ENCODE results near the gene CAGE1. TPM values are rescaled to one million over a fixed set of nuclear protein-coding genes. Genes with fewer than 3 reads are reported as not detected.

The CAGE1 gene
- total RNA-seq, 1 donor from 2014 or later: not detected

DNA sequence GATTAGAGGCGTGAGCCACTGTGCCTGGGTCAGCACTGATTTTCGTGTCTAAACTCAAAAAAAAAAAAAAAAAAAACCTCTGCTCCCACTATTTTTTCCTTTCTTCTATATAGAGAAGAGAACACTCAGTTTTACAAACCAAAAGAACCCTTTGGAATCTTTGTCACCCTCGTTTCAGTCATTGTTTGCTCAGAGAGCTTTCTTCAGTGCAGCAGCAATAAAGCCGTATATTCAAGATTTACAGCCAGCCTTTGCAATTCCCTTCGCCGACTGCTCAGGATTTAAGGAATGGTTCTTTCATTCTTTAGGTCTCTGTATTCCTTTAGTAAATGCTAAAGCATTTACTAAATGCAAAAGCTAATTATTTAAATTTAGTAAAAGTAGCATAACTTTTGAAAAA lies 20.2 kb upstream of the CAGE1 start:
- peak overlapping the region; percentile 3 for H3K27ac Mint-ChIP-seq
- H3K4me3 Mint-ChIP-seq (ENCODE audit: low read depth): no peak overlapping the region
- TF ChIP-seq, protein P1, sequence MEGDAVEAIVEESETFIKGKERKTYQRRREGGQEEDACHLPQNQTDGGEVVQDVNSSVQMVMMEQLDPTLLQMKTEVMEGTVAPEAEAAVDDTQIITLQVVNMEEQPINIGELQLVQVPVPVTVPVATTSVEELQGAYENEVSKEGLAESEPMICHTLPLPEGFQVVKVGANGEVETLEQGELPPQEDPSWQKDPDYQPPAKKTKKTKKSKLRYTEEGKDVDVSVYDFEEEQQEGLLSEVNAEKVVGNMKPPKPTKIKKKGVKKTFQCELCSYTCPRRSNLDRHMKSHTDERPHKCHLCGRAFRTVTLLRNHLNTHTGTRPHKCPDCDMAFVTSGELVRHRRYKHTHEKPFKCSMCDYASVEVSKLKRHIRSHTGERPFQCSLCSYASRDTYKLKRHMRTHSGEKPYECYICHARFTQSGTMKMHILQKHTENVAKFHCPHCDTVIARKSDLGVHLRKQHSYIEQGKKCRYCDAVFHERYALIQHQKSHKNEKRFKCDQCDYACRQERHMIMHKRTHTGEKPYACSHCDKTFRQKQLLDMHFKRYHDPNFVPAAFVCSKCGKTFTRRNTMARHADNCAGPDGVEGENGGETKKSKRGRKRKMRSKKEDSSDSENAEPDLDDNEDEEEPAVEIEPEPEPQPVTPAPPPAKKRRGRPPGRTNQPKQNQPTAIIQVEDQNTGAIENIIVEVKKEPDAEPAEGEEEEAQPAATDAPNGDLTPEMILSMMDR (IDR thresholded peaks at IDR 0.05; ENCODE audit: unreplicated experiment): no peak
- peaks cover 15% of the 10 kb centered on the region for H3K4me1 Mint-ChIP-seq (ENCODE audit: low read depth)
- DNase-seq (ENCODE audit: low spot score, unreplicated experiment): no peak
- H3K9me3 Mint-ChIP-seq (ENCODE audit: low read depth): no peaks in the 10 kb centered on the region
- no peaks in the 10 kb centered on the region for H3K27me3 Mint-ChIP-seq
- peaks cover 42% of the 10 kb centered on the region for H3K36me3 Mint-ChIP-seq (ENCODE audit: insufficient read depth)

DNA sequence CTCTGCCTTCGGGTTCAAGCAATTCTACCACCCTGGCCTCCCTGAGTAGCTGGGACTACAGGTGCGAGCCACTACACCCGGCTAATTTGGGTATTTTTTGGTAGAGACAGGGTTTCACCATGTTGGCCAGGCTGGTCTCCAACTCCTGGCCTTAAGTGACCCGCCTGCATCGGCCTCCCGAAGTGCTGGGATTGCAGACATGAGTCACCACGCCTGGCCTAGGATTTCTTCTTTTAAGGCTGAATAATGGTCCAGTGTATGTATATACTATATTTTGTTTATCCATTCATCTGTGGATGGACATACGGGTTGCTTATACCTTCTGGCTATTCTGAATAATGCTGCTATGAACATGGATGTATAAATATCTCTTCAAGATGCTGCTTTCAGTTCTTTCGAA lies 17.2 kb upstream of the CAGE1 start:
- TF ChIP-seq, protein P1 (IDR thresholded peaks at IDR 0.05; ENCODE audit: unreplicated experiment): no peak
- Mint-ChIP-seq H3K36me3 (ENCODE audit: insufficient read depth) (peaks cover 39% of the 10 kb centered on the region), H3K4me3 (ENCODE audit: low read depth) (no peak overlapping the region), H3K4me1 (ENCODE audit: low read depth) (peaks cover 1% of the 10 kb centered on the region), H3K9me3 (ENCODE audit: low read depth) (no peaks in the 10 kb centered on the region), H3K27ac (no peak overlapping the region), H3K27me3 (no peaks in the 10 kb centered on the region)
- DNase-seq (ENCODE audit: low spot score, unreplicated experiment): no peak

DNA sequence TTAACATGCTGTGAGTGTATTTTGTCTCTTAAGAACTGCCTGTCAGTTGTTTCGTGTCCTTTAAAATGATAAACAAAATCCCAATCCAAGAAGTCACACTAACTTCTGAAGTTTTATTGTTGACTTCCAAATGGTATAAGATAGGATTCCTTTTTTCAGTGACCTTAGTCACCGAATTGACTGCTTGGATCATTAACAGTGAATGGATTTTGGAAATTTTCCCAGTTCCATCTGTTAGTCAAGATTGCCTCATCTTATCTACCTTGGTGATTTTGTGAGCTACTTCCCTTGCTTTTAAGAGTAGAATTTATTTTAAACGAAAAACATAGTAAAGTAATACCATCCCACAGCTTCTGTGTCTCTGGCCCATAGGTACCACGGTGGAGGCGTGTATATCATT lies 15.0 kb upstream of the CAGE1 start:
- H3K27ac Mint-ChIP-seq: no peak overlapping the region
- no peaks in the 10 kb centered on the region for H3K9me3 Mint-ChIP-seq (ENCODE audit: low read depth)
- DNase-seq (ENCODE audit: low spot score, unreplicated experiment): no peak
- H3K36me3 Mint-ChIP-seq (ENCODE audit: insufficient read depth): peaks cover 33% of the 10 kb centered on the region
- no peaks in the 10 kb centered on the region for H3K4me1 Mint-ChIP-seq (ENCODE audit: low read depth)
- no peak overlapping the region for H3K4me3 Mint-ChIP-seq (ENCODE audit: low read depth)
- TF ChIP-seq, protein P1 (IDR thresholded peaks at IDR 0.05; ENCODE audit: unreplicated experiment): no peak
- H3K27me3 Mint-ChIP-seq: no peaks in the 10 kb centered on the region

DNA sequence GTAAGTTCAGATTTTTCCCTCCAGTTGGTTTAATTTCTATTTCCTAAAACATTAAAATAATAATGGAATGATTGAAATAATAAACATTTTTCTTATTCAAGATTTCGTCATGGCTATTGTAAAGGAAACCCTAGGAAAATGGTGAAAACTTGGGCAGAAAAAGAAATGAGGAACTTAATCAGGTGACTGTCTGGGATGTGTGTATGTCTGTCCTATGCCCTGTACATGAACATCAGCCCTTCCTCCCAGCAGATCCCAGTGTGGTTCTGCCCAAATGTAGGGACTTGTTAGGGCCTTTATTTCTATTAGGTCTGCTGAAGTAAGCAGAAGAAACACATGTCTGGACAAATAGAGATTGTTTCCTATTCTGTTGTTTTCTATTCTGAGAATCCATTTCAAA lies 13.2 kb upstream of the CAGE1 start:
- TF ChIP-seq, protein P1 (IDR thresholded peaks at IDR 0.05; ENCODE audit: unreplicated experiment): no peak
- no peak for DNase-seq (ENCODE audit: low spot score, unreplicated experiment)
- H3K9me3 Mint-ChIP-seq (ENCODE audit: low read depth): no peaks in the 10 kb centered on the region
- H3K27ac Mint-ChIP-seq: no peak overlapping the region
- H3K27me3 Mint-ChIP-seq: no peaks in the 10 kb centered on the region
- H3K4me3 Mint-ChIP-seq (ENCODE audit: low read depth): no peak overlapping the region
- no peaks in the 10 kb centered on the region for H3K4me1 Mint-ChIP-seq (ENCODE audit: low read depth)
- peaks cover 36% of the 10 kb centered on the region for H3K36me3 Mint-ChIP-seq (ENCODE audit: insufficient read depth)

DNA sequence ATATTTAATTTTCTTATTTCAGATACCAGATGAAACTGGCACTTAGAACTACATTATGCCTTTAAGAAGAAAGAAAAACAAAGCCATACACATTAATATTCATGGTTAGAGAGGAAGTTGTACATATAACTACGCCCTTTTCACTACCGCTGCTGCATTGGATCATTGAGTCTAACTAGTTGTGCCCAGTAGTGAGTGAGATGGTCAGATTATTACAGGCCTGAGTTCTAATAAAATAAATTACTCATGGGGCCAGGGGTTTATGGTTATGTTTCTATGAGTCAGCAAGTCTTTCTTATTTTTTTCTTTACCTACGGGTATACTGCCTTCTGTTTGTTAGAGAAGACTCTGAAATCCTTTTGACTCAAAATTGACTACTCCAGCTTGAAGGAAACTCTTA lies 11.5 kb upstream of the CAGE1 start:
- TF ChIP-seq, protein P1 (IDR thresholded peaks at IDR 0.05; ENCODE audit: unreplicated experiment): no peak
- Mint-ChIP-seq H3K27ac (no peak overlapping the region), H3K27me3 (no peaks in the 10 kb centered on the region), H3K9me3 (ENCODE audit: low read depth) (no peaks in the 10 kb centered on the region), H3K36me3 (ENCODE audit: insufficient read depth) (peaks cover 34% of the 10 kb centered on the region), H3K4me3 (ENCODE audit: low read depth) (no peak overlapping the region), H3K4me1 (ENCODE audit: low read depth) (no peaks in the 10 kb centered on the region)
- DNase-seq (ENCODE audit: low spot score, unreplicated experiment): no peak
